Sigmoid colon (tissue), 7 donors: ENCODE results near the gene SP2. TPM values are rescaled to one million over a fixed set of nuclear protein-coding genes. Genes with fewer than 3 reads are reported as not detected.

ENCODE experiments used
- DNase-seq: peaks from one replicate; pipeline ENCODE4 v3.0.0-alpha.2; 2019
- H3K27ac ChIP-seq, 4 donors: fragments of 200-600 bp; sonication (generic); one replicate each; pipeline ENCODE4 v1.5.1; 2016 to 2019; ENCODE audit warnings: mild to moderate bottlenecking in 1 of 4
- H3K27me3 ChIP-seq, 3 donors: fragments of 200-600 bp; sonication (generic); one replicate each; pipeline ENCODE4 v1.5.1; 2019; ENCODE audit warnings: mild to moderate bottlenecking in 1 of 3
- H3K36me3 ChIP-seq, 4 donors: fragments of 200-600 bp; sonication (generic); one replicate each; pipeline ENCODE4 v1.5.1; 2016 to 2019
- H3K4me1 ChIP-seq, 4 donors: fragments of 200-600 bp; sonication (generic); one replicate each; pipeline ENCODE4 v1.5.1; 2017 to 2019
- H3K4me3 ChIP-seq, 4 donors: fragments of 200-600 bp; sonication (generic); one replicate each; pipeline ENCODE4 v1.5.1; 2017 to 2019; ENCODE audit warnings: mild to moderate bottlenecking in 2 of 4, moderate library complexity in 1 of 4
- H3K9me3 ChIP-seq, 4 donors: fragments of 200-600 bp in 3 of 4; sonication (generic) in 3 of 4; one replicate each; pipeline versions ENCODE4 v1.5.1 to v1.6.1; 2013 to 2019
- CTCF ChIP-seq, 4 experiments: fragments of 450-650 bp in 3 of 4; fragments of 200-600 bp in 1 of 4; IDR thresholded peaks; one replicate each; pipeline ENCODE4 v1.5.1; 2016 to 2019; ENCODE audit warnings: antibody characterized with exemption in 4 of 4, mild to moderate bottlenecking in 3 of 4, moderate library complexity in 2 of 4
- EP300 ChIP-seq, 4 donors: sonication (generic); formaldehyde crosslinking; IDR thresholded peaks; one replicate each; pipeline ENCODE4 v1.6.1; 2017; ENCODE audit warnings: antibody characterized with exemption in 4 of 4
- POLR2A ChIP-seq, 2 donors: fragments of 450-650 bp; IDR thresholded peaks; one replicate each; pipeline ENCODE4 v1.6.1; 2016; ENCODE audit warnings: antibody characterized with exemption in 2 of 2, mild to moderate bottlenecking in 2 of 2, moderate library complexity in 2 of 2
- POLR2AphosphoS5 ChIP-seq, 4 donors: sonication (generic); formaldehyde crosslinking; IDR thresholded peaks; one replicate each; pipeline ENCODE4 v1.6.1; 2017; ENCODE audit warnings: antibody characterized with exemption in 4 of 4
- WGBS, 2 donors: extraction: QIAGEN DNeasy Blood & Tissue Kit; methylation state at CpG; one replicate each; pipeline ENCODE4 v1.1.7; 2013; 5-methylcytosine and 5-hydroxymethylcytosine counted together
- intact Hi-C: fragments of 100-400 bp; cut with DNase I; formaldehyde crosslinking; loops from one replicate; pipeline ENCODE4 v1.15.1; 2023
- polyA plus RNA-seq, 3 donors: library from polyadenylated mRNA; stranded (reverse); fragments of 200-250 nt; gene quantifications; one replicate each; pipeline ENCODE4 v1.2.3, GENCODE V29; 2013
- total RNA-seq, 4 donors: library from RNA; depleted of rRNA; stranded (reverse); fragments of >200 nt; gene quantifications; one replicate each; pipeline ENCODE4 v1.1.0, GENCODE V29; 2016
- donor health status: healthy with polysubstance abuse.
- donor health status: Bipolar disorder and iron deficiency.
- donor health status: healthy.

Gene SP2
- total and polyA plus RNA-seq, 7 donors, result 3.0 to 19.2 (median 8.3) TPM

GRCh38 chr17:47875011-47875985 lies 20.7 kb upstream of the SP2 start:
- Histone ChIP-seq H3K9me3 (no peaks in the 10 kb centered on the region), H3K4me1 (peaks cover 0 to 6% (median 2%) of the 10 kb centered on the region in 4 donors), H3K36me3 (no peaks in the 10 kb centered on the region), H3K4me3 (no peak overlapping the region), H3K27me3 (peaks cover 7 to 64% (median 40%) of the 10 kb centered on the region in 3 donors), H3K27ac (no peak overlapping the region)
- DNase-seq, result no peak
- 67 to 75% methylated on average over 11 of the region's 11 CpGs for WGBS, 2 donors
- intact Hi-C loops, result no loop called here
- TF ChIP-seq CTCF (IDR thresholded peaks at IDR 0.05) (no peak), POLR2A (IDR thresholded peaks at IDR 0.05) (no peak), POLR2AphosphoS5 (IDR thresholded peaks at IDR 0.05) (no peak), EP300 (IDR thresholded peaks at IDR 0.05) (no peak)

GRCh38 chr17:47877368-47878034 lies 18.5 kb upstream of the SP2 start:
- Histone ChIP-seq H3K4me3 (no peak overlapping the region), H3K9me3 (no peaks in the 10 kb centered on the region), H3K4me1 (peaks cover 0 to 8% (median under 1%) of the 10 kb centered on the region in 4 donors), H3K27ac (no peak overlapping the region), H3K27me3 (peaks cover 3 to 42% (median 29%) of the 10 kb centered on the region in 3 donors), H3K36me3 (no peaks in the 10 kb centered on the region)
- no peak for DNase-seq
- intact Hi-C loops, result no loop called here
- 60 to 80% methylated on average over 9 of the region's 9 CpGs for WGBS, 2 donors
- no peak for TF ChIP-seq POLR2A (IDR thresholded peaks at IDR 0.05)

- Histone ChIP-seq H3K4me1 (peaks cover 0 to 8% (median 0%) of the 10 kb centered on the region in 4 donors), H3K36me3 (no peaks in the 10 kb centered on the region), H3K27me3 (peaks cover 0 to 33% (median 23%) of the 10 kb centered on the region in 3 donors), H3K9me3 (no peaks in the 10 kb centered on the region), H3K27ac (no peak overlapping the region), H3K4me3 (no peak overlapping the region)
- WGBS, 2 donors, result 76 to 79% methylated on average over 10 of the region's 10 CpGs
- no peak for DNase-seq
- TF ChIP-seq CTCF (IDR thresholded peaks at IDR 0.05) (no peak), POLR2A (IDR thresholded peaks at IDR 0.05) (no peak), POLR2AphosphoS5 (IDR thresholded peaks at IDR 0.05) (no peak), EP300 (IDR thresholded peaks at IDR 0.05) (no peak)
- intact Hi-C loops, result no loop called here
Measured at GRCh38 chr17:47878203-47879027, 17.6 kb upstream of the SP2 start.

GRCh38 chr17:47879028-47879585 lies 16.9 kb upstream of the SP2 start:
- intact Hi-C loops, result no loop called here
- no peak for TF ChIP-seq EP300 (IDR thresholded peaks at IDR 0.05)
- no peak for TF ChIP-seq CTCF (IDR thresholded peaks at IDR 0.05)
- no peak for TF ChIP-seq POLR2A (IDR thresholded peaks at IDR 0.05)
- TF ChIP-seq POLR2AphosphoS5 (IDR thresholded peaks at IDR 0.05), result no peak
- H3K27ac ChIP-seq, result no peak overlapping the region
- H3K36me3 ChIP-seq, result no peaks in the 10 kb centered on the region
- WGBS, 2 donors, result 67 to 86% methylated on average over 2 of the region's 2 CpGs
- peaks cover 0 to 34% (median 21%) of the 10 kb centered on the region in 3 donors for H3K27me3 ChIP-seq
- no peaks in the 10 kb centered on the region for H3K9me3 ChIP-seq
- peaks cover 0 to 8% (median 0%) of the 10 kb centered on the region in 4 donors for H3K4me1 ChIP-seq
- DNase-seq, result no peak
- no peak overlapping the region for H3K4me3 ChIP-seq
